ENCODE results near the gene HELZ2. TPM values are rescaled to one million over a fixed set of nuclear protein-coding genes. Genes with fewer than 3 reads are reported as not detected.

Gene HELZ2
- total RNA-seq, 1 experiment from 2014 or later, result 27.9 TPM

DNA sequence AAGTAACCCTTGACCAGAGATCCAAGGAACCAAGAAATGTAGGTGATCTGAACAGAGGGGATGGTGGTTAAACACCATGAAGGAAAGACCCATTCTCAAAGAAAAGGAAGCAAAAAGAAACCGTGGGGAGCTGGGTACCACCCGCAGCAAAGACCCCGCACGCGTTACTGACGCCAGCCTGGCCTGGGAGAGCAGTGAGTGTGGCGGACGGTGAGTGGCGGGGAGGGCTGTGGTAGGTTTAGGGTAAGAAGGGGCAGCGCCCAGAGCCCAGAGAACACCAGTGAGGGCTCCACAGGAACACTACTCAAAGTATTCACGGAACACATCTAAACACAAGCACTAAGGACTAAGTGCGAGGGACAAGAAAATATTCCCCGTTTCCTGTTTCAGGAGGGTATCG is 48.7 kb upstream of the HELZ2 start:
- Histone ChIP-seq H3K56ac (ENCODE audit: insufficient read length, low read depth, low read length) (no peak overlapping the region), H3K18ac (ENCODE audit: insufficient read length, low read depth, low read length) (no peak overlapping the region), H3K79me1 (ENCODE audit: insufficient read depth, low read depth, low read length, poor library complexity, severe bottlenecking) (peaks cover 4% of the 10 kb centered on the region), H4K91ac (ENCODE audit: insufficient read length, low read depth, low read length) (no peak overlapping the region), H4K20me1 (ENCODE audit: control insufficient read depth, insufficient read depth, insufficient read length) (no peaks in the 10 kb centered on the region), H3K4ac (ENCODE audit: low read depth, low read length) (no peak overlapping the region), H2BK120ac (ENCODE audit: low read depth, low read length, poor library complexity, severe bottlenecking) (no peak overlapping the region), H2BK15ac (ENCODE audit: low read depth, low read length) (no peak overlapping the region), H3K23me2 (ENCODE audit: insufficient read length, low read depth, low read length, poor library complexity, severe bottlenecking) (peaks cover 10% of the 10 kb centered on the region), H2AK5ac (ENCODE audit: insufficient read length, low read length) (no peak overlapping the region), H2AFZ (ENCODE audit: low read length) (no peak overlapping the region), H3K4me1 (ENCODE audit: insufficient read depth, low read length) (no peaks in the 10 kb centered on the region; the same call in 1 of the 2 replicates), H3K27me3 (ENCODE audit: insufficient read depth, low read length) (no peaks in the 10 kb centered on the region), H3K4me2 (ENCODE audit: insufficient read depth, insufficient read length, low read length) (no peak overlapping the region), H2BK12ac (ENCODE audit: insufficient read length, low read depth, low read length) (no peak overlapping the region), H3K14ac (ENCODE audit: insufficient read depth, low read length) (no peak overlapping the region), H4K8ac (replicated peaks; ENCODE audit: insufficient read length, low read depth, low read length) (no peak overlapping the region), H3K9me3 (ENCODE audit: control insufficient read depth, low read depth, low read length) (no peaks in the 10 kb centered on the region), H3T11ph (ENCODE audit: low read length) (no peak overlapping the region), H3K27ac (ENCODE audit: insufficient read length, low read depth, low read length) (no peak overlapping the region), H3K79me2 (ENCODE audit: insufficient read depth, low read length) (peaks cover 3% of the 10 kb centered on the region; the same call in 1 of the 2 replicates), H3K9ac (ENCODE audit: extremely low read depth, insufficient read length, low read length) (no peak overlapping the region), H2BK20ac (ENCODE audit: low read depth, low read length, poor library complexity, severe bottlenecking) (no peak overlapping the region), H2BK5ac (ENCODE audit: insufficient read length, low read length) (no peak overlapping the region), H4K5ac (ENCODE audit: insufficient read length, low read depth, low read length) (no peak overlapping the region), H3K23ac (ENCODE audit: insufficient read length, low read depth, low read length) (no peak overlapping the region)
- peak overlapping the region in 2 of 3 experiments; percentile 66 to 89; a peak in 4 of 7 replicates for H3K27ac Mint-ChIP-seq
- peaks cover 14 to 23% (median 18%) of the 10 kb centered on the region in 3 experiments for H3K36me3 Mint-ChIP-seq (ENCODE audit: insufficient read depth in 1 of 3, low read depth in 3 of 3)
- WGBS (ENCODE audit: extremely low coverage, insufficient read length, low lambda C conversion rate), result no CpG with 5 or more reads among the region's 14 CpGs
- no peaks in the 10 kb centered on the region for H3K9me3 Mint-ChIP-seq
- peaks cover 19 to 21% of the 10 kb centered on the region in 2 experiments for H3K4me1 Mint-ChIP-seq
- no peak for DNase-seq
- TF ChIP-seq, protein P1, sequence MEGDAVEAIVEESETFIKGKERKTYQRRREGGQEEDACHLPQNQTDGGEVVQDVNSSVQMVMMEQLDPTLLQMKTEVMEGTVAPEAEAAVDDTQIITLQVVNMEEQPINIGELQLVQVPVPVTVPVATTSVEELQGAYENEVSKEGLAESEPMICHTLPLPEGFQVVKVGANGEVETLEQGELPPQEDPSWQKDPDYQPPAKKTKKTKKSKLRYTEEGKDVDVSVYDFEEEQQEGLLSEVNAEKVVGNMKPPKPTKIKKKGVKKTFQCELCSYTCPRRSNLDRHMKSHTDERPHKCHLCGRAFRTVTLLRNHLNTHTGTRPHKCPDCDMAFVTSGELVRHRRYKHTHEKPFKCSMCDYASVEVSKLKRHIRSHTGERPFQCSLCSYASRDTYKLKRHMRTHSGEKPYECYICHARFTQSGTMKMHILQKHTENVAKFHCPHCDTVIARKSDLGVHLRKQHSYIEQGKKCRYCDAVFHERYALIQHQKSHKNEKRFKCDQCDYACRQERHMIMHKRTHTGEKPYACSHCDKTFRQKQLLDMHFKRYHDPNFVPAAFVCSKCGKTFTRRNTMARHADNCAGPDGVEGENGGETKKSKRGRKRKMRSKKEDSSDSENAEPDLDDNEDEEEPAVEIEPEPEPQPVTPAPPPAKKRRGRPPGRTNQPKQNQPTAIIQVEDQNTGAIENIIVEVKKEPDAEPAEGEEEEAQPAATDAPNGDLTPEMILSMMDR (conservative IDR thresholded peaks at IDR 0.05), result no peak
- no peaks in the 10 kb centered on the region; the same call in 1 of the 2 replicates for H3K27me3 Mint-ChIP-seq (ENCODE audit: low read depth)
- H3K4me3 Mint-ChIP-seq, result no peak overlapping the region
